PC-3 (cell line): Measurements from ENCODE around the gene NR1D1. TPM values are rescaled to one million over a fixed set of nuclear protein-coding genes. Genes with fewer than 3 reads are reported as not detected.

Source experiments
- ATAC-seq: fragments of 200-7000 bp; cut with Tn5 transposase; 2 replicates; pipeline ENCODE4 v1.9.1; 2020; ENCODE audit warnings: mild to moderate bottlenecking, moderate library complexity
- BruUV-seq: library from RNA; stranded (reverse); fragments of 400-500 nt; replicated peaks from 2 replicates; lab custom pipeline; 2021; lab: Mats Ljungman, UMichigan
- CTCF ChIA-PET: fragments of 300-600 bp; sonication (Branson Sonifier 250); formaldehyde crosslinking; loops from one replicate; lab custom pipeline; 2022; ENCODE audit warnings: antibody characterized with exemption; lab: Charles Lee
- POLR2A ChIA-PET: fragments of 300-600 bp; sonication (Branson Sonifier 250); formaldehyde crosslinking; loops from one replicate; lab custom pipeline; 2022; ENCODE audit warnings: antibody characterized with exemption; ENCODE audit not compliant: unreplicated experiment; lab: Charles Lee
- DNase-seq: peaks from one replicate; pipeline ENCODE4 v3.0.0-alpha.2; 2015
- H2AFZ ChIP-seq: fragments of 300-600 bp; sonication (generic); 2 replicates; pipeline ENCODE4 v1.6.0; 2016; ENCODE audit warnings: antibody characterized with exemption, low read length
- H3F3A ChIP-seq: fragments of 300-600 bp; sonication (generic); one replicate; pipeline ENCODE4 v1.6.0; 2017; ENCODE audit warnings: antibody characterized with exemption, low read length, control low read depth, mild to moderate bottlenecking; ENCODE audit not compliant: unreplicated experiment
- H3K27ac ChIP-seq: fragments of 300-600 bp; sonication (generic); 2 replicates; pipeline ENCODE4 v1.5.1; 2016; ENCODE audit warnings: mild to moderate bottlenecking, low read length
- H3K27me3 ChIP-seq: fragments of 300-600 bp; sonication (generic); 2 replicates; pipeline ENCODE4 v1.6.1; 2016; ENCODE audit warnings: low read length, mixed read lengths
- H3K36me3 ChIP-seq: fragments of 300-600 bp; sonication (generic); 2 replicates; pipeline ENCODE4 v1.6.1; 2016; ENCODE audit warnings: low read depth, mixed run types, low read length, mixed read lengths
- H3K4me1 ChIP-seq: fragments of 300-600 bp; sonication (generic); 2 replicates; pipeline ENCODE4 v1.5.1; 2016; ENCODE audit warnings: low read length; ENCODE audit not compliant: insufficient read depth
- H3K4me2 ChIP-seq: fragments of 300-600 bp; sonication (generic); 2 replicates; pipeline ENCODE4 v1.6.0; 2016; ENCODE audit warnings: low read length
- H3K4me3 ChIP-seq: fragments of 300-600 bp; sonication (generic); 2 replicates; pipeline ENCODE4 v1.5.1; 2016; ENCODE audit warnings: mild to moderate bottlenecking, low read length, mixed read lengths
- H3K79me2 ChIP-seq: fragments of 300-600 bp; sonication (generic); 2 replicates; pipeline ENCODE4 v1.6.1; 2017; ENCODE audit warnings: low read length, mixed read lengths
- H3K9ac ChIP-seq: fragments of 300-600 bp; sonication (generic); 2 replicates; pipeline ENCODE4 v1.6.0; 2016; ENCODE audit warnings: mild to moderate bottlenecking, low read length
- H3K9me2 ChIP-seq: fragments of 300-600 bp; sonication (generic); replicated peaks from 2 replicates; pipeline ENCODE4 v1.6.1; 2016; ENCODE audit warnings: mixed run types, low read length, mixed read lengths
- H3K9me3 ChIP-seq: fragments of 300-600 bp; sonication (generic); 2 replicates; pipeline ENCODE4 v1.6.1; 2016; ENCODE audit warnings: low read length, mixed read lengths
- H4K20me1 ChIP-seq: fragments of 300-600 bp; sonication (generic); 2 replicates; pipeline ENCODE4 v1.6.1; 2016; ENCODE audit warnings: low read length, mixed read lengths
- EZH2 ChIP-seq: fragments of 300-600 bp; sonication (generic); IDR thresholded peaks from one replicate; pipeline ENCODE4 v1.6.1; 2017; ENCODE audit warnings: antibody characterized with exemption, mild to moderate bottlenecking, low read length; ENCODE audit not compliant: unreplicated experiment
- EZH2phosphoT487 ChIP-seq: fragments of 300-600 bp; sonication (generic); IDR thresholded peaks from 2 replicates; pipeline ENCODE4 v1.6.1; 2018; ENCODE audit warnings: mild to moderate bottlenecking, antibody characterized with exemption, low read length, borderline replicate concordance
- intact Hi-C: fragments of 100-400 bp; cut with micrococcal nuclease; formaldehyde crosslinking; loops from 2 replicates; pipeline ENCODE4 v1.9.0; 2023
- total RNA-seq: library from RNA; depleted of rRNA; stranded (reverse); fragments of >200 nt; gene quantifications from 2 replicates; pipeline ENCODE4 v1.2.3, GENCODE V29; 2014
- TF ChIP-seq, protein P1 (sequence below): fragments of 300-600 bp; sonication (generic); conservative IDR thresholded peaks from 2 replicates; pipeline ENCODE4 v1.5.1; 2017; ENCODE audit warnings: antibody characterized with exemption, low read depth, mild to moderate bottlenecking, low read length

Gene NR1D1
- total RNA-seq, 1 experiment from 2014 or later, result 7.1 TPM

DNA sequence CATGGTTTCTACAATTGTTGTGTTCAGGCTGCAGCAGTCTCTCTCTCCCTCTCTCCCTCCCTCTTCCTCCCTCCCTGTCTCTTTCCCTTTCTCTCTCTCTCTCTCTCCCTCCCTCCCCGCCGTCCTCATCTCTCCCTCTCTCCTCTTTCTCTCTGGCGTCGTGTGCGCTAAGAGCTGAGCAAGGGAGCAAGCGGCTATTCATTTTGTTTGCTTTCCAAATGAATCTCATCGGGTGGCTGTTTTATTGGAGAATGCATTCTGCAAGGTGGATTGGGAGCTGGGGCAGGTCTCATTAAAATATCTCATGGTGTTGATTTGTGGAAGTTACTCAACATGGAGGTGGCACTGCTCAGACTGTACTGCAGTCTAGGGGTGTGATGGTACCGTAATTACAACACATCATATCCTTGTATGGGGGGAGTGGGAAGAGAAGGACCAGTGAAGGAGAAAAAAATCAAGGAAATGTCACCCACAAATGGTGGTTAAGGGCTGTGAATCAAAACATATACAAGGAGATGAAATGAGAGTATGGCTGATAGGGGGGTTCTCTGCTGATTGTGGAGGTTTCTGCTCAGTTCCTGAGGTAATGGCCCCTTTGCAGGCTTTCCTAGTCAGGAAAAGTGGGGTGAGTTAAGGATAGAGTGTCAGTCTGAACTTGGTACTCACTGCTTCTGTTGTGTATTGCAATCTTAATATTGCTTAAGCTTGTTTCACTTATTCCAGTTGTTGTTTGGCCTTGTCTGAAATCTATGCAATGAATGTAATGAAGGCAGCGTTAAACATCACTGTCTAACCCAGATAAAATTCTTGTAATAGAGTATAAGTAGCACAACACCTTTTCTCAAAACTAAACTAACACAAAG, 24.1 kb upstream of the NR1D1 start:
- H3K4me1 ChIP-seq, result peaks cover 4% of the 10 kb centered on the region
- no peaks in the 10 kb centered on the region for H3F3A ChIP-seq
- POLR2A ChIA-PET, result interaction anchor here (0.6 to 1.1 kb wide), 5 partner anchors 11 to 1006 kb away, joined by 3 to 11 read pairs (median 3); no protein-coding TSS in a partner anchor
- CTCF ChIA-PET, result interaction anchor here (2.1 kb wide), 1 partner anchor 11 kb away, joined by 18 read pairs; no protein-coding TSS in a partner anchor
- 0 out of 2 replicates have a peak, but pooled peaks cover 7% of the 10 kb centered on the region for H4K20me1 ChIP-seq
- no peak overlapping the region for H3K27ac ChIP-seq
- DNase-seq (peak; percentile 15), ATAC-seq (peak; percentile 23)
- H3K36me3 ChIP-seq, result peaks cover 19% of the 10 kb centered on the region
- intact Hi-C loops, result loop anchor here (1.0 kb wide), 1 partner anchor 11 kb away; no protein-coding TSS in a partner anchor
- H3K9me2 ChIP-seq, result no peaks in the 10 kb centered on the region
- H3K9ac ChIP-seq, result peak overlapping the region; percentile 93
- H3K4me3 ChIP-seq, result peak overlapping the region; percentile 99
- no peak overlapping the region for H2AFZ ChIP-seq
- no peak for TF ChIP-seq EZH2phosphoT487
- no peak for TF ChIP-seq EZH2
- TF ChIP-seq, protein P1, sequence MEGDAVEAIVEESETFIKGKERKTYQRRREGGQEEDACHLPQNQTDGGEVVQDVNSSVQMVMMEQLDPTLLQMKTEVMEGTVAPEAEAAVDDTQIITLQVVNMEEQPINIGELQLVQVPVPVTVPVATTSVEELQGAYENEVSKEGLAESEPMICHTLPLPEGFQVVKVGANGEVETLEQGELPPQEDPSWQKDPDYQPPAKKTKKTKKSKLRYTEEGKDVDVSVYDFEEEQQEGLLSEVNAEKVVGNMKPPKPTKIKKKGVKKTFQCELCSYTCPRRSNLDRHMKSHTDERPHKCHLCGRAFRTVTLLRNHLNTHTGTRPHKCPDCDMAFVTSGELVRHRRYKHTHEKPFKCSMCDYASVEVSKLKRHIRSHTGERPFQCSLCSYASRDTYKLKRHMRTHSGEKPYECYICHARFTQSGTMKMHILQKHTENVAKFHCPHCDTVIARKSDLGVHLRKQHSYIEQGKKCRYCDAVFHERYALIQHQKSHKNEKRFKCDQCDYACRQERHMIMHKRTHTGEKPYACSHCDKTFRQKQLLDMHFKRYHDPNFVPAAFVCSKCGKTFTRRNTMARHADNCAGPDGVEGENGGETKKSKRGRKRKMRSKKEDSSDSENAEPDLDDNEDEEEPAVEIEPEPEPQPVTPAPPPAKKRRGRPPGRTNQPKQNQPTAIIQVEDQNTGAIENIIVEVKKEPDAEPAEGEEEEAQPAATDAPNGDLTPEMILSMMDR, result no peak
- no peaks in the 10 kb centered on the region for H3K9me3 ChIP-seq
- no peaks in the 10 kb centered on the region for H3K27me3 ChIP-seq
- H3K79me2 ChIP-seq, result peaks cover 65% of the 10 kb centered on the region
- no TSS peak for BruUV-seq
- peak overlapping the region; percentile 97 for H3K4me2 ChIP-seq

DNA sequence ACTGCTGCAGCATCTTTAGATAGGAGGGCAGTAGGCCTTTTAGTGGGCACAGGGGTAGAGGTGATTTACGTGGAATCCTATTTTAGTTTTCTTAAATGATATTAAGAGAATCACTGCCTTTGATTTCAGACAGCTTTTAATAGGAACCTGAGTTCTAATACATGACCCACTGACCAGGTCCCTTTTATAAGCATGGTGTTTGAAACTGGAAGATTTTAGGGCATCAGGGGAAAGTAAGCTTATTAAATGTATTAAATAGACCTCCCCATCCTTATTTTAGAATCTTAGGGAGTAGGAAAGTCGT, 23.4 kb upstream of the NR1D1 start:
- no peaks in the 10 kb centered on the region for H3K27me3 ChIP-seq
- H3K9ac ChIP-seq, result peak overlapping the region; percentile 93
- peaks cover 4% of the 10 kb centered on the region for H3K4me1 ChIP-seq
- no peaks in the 10 kb centered on the region for H3K9me2 ChIP-seq
- ChIA-PET POLR2A (interaction anchor here (0.5 to 1.1 kb wide), 4 partner anchors 10 to 524 kb away, joined by 3 to 11 read pairs (median 6); partner anchors contain the start of gene SMARCE1), CTCF (interaction anchor here (2.1 kb wide), 1 partner anchor 10 kb away, joined by 18 read pairs; no protein-coding TSS in a partner anchor)
- peak overlapping the region; percentile 97 for H3K4me2 ChIP-seq
- H3F3A ChIP-seq, result no peaks in the 10 kb centered on the region
- 0 out of 2 replicates have a peak, but pooled peaks cover 7% of the 10 kb centered on the region for H4K20me1 ChIP-seq
- ATAC-seq, result no peak
- H3K4me3 ChIP-seq, result peak overlapping the region; percentile 99
- H2AFZ ChIP-seq, result no peak overlapping the region
- H3K36me3 ChIP-seq, result peaks cover 15% of the 10 kb centered on the region
- no peak for TF ChIP-seq EZH2
- no peak for TF ChIP-seq EZH2phosphoT487
- TF ChIP-seq, protein P1, result no peak
- no peak for DNase-seq
- TSS peak; percentile 64 for BruUV-seq
- intact Hi-C loops, result loop anchor here (1.0 kb wide), 1 partner anchor 10 kb away; no protein-coding TSS in a partner anchor
- H3K27ac ChIP-seq, result no peak overlapping the region
- H3K79me2 ChIP-seq, result peaks cover 65% of the 10 kb centered on the region
- H3K9me3 ChIP-seq, result no peaks in the 10 kb centered on the region
